ENCODE data around the gene HCK. TPM values are rescaled to one million over a fixed set of nuclear protein-coding genes. Genes with fewer than 3 reads are reported as not detected.

The HCK gene
- total RNA-seq, 2 experiments from 2014 or later: 0.67 to 1.0 TPM

DNA sequence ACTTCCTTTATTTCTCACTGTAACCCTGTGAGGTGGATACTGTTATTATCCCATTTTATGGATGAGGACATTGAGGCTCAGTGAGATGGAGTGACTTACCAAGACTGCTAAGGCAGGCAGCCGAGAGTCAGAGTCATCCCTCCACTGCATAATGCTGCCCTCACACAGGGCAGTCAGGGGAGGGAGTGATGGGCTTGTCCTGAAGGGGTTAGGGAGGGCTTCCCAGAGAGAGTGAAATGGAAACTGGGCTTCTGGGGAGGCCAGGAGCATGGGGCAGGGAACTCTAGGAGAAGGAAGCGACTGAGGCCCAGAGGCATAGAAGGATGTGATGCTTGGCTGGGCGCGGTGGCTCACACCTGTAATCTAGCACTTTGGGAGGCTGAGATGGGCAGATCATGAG is 88.6 kb downstream of the HCK start:
- POLR2A ChIA-PET: no interaction called here
- no peak overlapping the region for H3K4me3 Mint-ChIP-seq
- no peaks in the 10 kb centered on the region for H3K4me1 ChIP-seq (ENCODE audit: insufficient read depth, low read length)
- CTCF ChIA-PET: no interaction called here
- H3K36me3 ChIP-seq (ENCODE audit: insufficient read depth, low read length): peaks cover 91% of the 10 kb centered on the region
- TF ChIP-seq, protein P1, sequence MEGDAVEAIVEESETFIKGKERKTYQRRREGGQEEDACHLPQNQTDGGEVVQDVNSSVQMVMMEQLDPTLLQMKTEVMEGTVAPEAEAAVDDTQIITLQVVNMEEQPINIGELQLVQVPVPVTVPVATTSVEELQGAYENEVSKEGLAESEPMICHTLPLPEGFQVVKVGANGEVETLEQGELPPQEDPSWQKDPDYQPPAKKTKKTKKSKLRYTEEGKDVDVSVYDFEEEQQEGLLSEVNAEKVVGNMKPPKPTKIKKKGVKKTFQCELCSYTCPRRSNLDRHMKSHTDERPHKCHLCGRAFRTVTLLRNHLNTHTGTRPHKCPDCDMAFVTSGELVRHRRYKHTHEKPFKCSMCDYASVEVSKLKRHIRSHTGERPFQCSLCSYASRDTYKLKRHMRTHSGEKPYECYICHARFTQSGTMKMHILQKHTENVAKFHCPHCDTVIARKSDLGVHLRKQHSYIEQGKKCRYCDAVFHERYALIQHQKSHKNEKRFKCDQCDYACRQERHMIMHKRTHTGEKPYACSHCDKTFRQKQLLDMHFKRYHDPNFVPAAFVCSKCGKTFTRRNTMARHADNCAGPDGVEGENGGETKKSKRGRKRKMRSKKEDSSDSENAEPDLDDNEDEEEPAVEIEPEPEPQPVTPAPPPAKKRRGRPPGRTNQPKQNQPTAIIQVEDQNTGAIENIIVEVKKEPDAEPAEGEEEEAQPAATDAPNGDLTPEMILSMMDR (IDR thresholded peaks at IDR 0.05): no peak
- H3K27me3 Mint-ChIP-seq: no peaks in the 10 kb centered on the region
- no peak overlapping the region for H3K27ac ChIP-seq (ENCODE audit: low read depth in 1 of 2, low read length in 2 of 2)
- no peaks in the 10 kb centered on the region for H3K27me3 ChIP-seq (ENCODE audit: control insufficient read depth in 1 of 2, insufficient read depth in 2 of 2, low read length in 2 of 2)
- DNase-seq (no peak), ATAC-seq (ENCODE audit: poor library complexity) (no peak)
- intact Hi-C loops (cut with DNase I, micrococcal nuclease): no loop called here
- peaks cover 89% of the 10 kb centered on the region for H3K36me3 Mint-ChIP-seq (ENCODE audit: low read depth)
- no peaks in the 10 kb centered on the region for H3K4me1 Mint-ChIP-seq (ENCODE audit: low read depth)
- no peak overlapping the region for H3K4me3 ChIP-seq (ENCODE audit: low read length)
- H3K27ac Mint-ChIP-seq: no peak overlapping the region
- H3K9me3 ChIP-seq (ENCODE audit: control insufficient read depth in 1 of 2, insufficient read depth in 1 of 2, low read length in 2 of 2): no peaks in the 10 kb centered on the region
- H3K9me3 Mint-ChIP-seq: no peaks in the 10 kb centered on the region

DNA sequence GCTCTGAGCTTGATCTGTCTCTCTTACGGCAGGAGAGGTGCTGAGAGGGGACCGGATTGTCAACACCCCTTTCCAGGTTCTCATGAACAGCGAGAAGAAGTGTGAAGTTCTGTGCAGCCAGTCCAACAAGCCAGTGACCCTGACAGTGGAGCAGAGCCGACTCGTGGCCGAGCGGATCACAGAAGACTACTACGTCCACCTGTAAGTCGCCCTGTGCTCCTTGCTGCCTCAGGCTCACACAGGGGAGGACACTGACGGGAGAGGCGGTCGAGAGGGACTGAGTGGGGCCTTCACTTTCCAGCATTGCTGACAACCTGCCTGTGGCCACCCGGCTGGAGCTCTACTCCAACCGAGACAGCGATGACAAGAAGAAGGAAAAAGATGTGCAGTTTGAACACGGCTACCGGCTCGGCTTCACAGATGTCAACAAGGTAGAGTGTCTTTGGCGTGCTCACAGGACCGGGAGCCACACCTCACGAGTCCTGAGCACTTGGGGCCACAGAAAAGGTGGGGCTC is 89.5 kb downstream of the HCK start:
- Mint-ChIP-seq H3K27me3 (no peaks in the 10 kb centered on the region), H3K9me3 (no peaks in the 10 kb centered on the region), H3K4me3 (no peak overlapping the region), H3K4me1 (ENCODE audit: low read depth) (no peaks in the 10 kb centered on the region), H3K36me3 (ENCODE audit: low read depth) (peaks cover 89% of the 10 kb centered on the region), H3K27ac (no peak overlapping the region)
- no peak for ATAC-seq (ENCODE audit: poor library complexity)
- DNase-seq: no peak
- H3K36me3 ChIP-seq (ENCODE audit: insufficient read depth, low read length): peaks cover 93% of the 10 kb centered on the region
- H3K9me3 ChIP-seq (ENCODE audit: control insufficient read depth in 1 of 2, insufficient read depth in 1 of 2, low read length in 2 of 2): no peaks in the 10 kb centered on the region
- H3K27ac ChIP-seq (ENCODE audit: low read depth in 1 of 2, low read length in 2 of 2): no peak overlapping the region
- CTCF ChIA-PET: no interaction called here
- TF ChIP-seq, protein P1 (IDR thresholded peaks at IDR 0.05): no peak
- intact Hi-C loops (cut with DNase I, micrococcal nuclease): no loop called here
- POLR2A ChIA-PET: no interaction called here
- no peak overlapping the region for H3K4me3 ChIP-seq (ENCODE audit: low read length)
- no peaks in the 10 kb centered on the region for H3K4me1 ChIP-seq (ENCODE audit: insufficient read depth, low read length)
- no peaks in the 10 kb centered on the region for H3K27me3 ChIP-seq (ENCODE audit: control insufficient read depth in 1 of 2, insufficient read depth in 2 of 2, low read length in 2 of 2)

DNA sequence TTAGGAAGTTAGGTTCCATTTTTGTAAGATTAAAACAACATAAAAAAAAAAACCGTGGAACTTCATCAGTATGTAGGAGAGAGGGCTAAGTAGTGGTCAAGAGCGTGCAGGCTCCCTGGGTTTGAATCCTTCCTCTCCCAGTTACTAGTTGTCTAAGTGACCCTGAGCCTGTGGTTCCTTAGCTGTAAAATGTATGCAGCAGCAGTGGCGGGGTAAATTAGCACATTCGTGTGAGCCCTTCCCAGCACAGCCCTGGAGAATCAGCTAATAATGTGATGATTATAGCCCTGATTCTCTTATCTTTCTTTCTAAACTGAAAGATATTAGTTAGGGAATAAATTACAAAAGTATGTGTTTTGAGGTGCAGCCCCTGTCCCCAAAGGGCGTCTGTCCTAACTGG is 90.0 kb downstream of the HCK start:
- Mint-ChIP-seq H3K36me3 (ENCODE audit: low read depth) (peaks cover 89% of the 10 kb centered on the region), H3K27me3 (no peaks in the 10 kb centered on the region), H3K4me1 (ENCODE audit: low read depth) (no peaks in the 10 kb centered on the region), H3K4me3 (no peak overlapping the region), H3K9me3 (no peaks in the 10 kb centered on the region), H3K27ac (no peak overlapping the region)
- ChIA-PET CTCF (no interaction called here), POLR2A (no interaction called here)
- H3K36me3 ChIP-seq (ENCODE audit: insufficient read depth, low read length): peaks cover 93% of the 10 kb centered on the region
- DNase-seq: no peak
- TF ChIP-seq, protein P1 (IDR thresholded peaks at IDR 0.05): no peak
- no peak overlapping the region for H3K4me3 ChIP-seq (ENCODE audit: low read length)
- ATAC-seq (ENCODE audit: poor library complexity): no peak
- H3K27ac ChIP-seq (ENCODE audit: low read depth in 1 of 2, low read length in 2 of 2): no peak overlapping the region
- intact Hi-C loops (cut with DNase I, micrococcal nuclease): no loop called here
- H3K4me1 ChIP-seq (ENCODE audit: insufficient read depth, low read length): no peaks in the 10 kb centered on the region
- H3K9me3 ChIP-seq (ENCODE audit: control insufficient read depth in 1 of 2, insufficient read depth in 1 of 2, low read length in 2 of 2): no peaks in the 10 kb centered on the region
- H3K27me3 ChIP-seq (ENCODE audit: control insufficient read depth in 1 of 2, insufficient read depth in 2 of 2, low read length in 2 of 2): no peaks in the 10 kb centered on the region

Measured in CD4-positive, alpha-beta T cell (primary cell).